Activated naive CD4-positive, alpha-beta T cell treated with anti-CD3 and anti-CD28 coated beads, Interleukin-2, amount 50 U/mL, for 72 hours (primary cell): ENCODE data around the gene KRT82. TPM values are rescaled to one million over a fixed set of nuclear protein-coding genes. Genes with fewer than 3 reads are reported as not detected.
A peak's percentile ranks its signal among the peaks of the same experiment; 100 is the strongest.

Experiments used
- ATAC-seq, 2 donors: fragments of 150-1000 bp; cut with Tn5 transposase; 2 replicates each; pipeline ENCODE4 v1.10.0; 2021; ENCODE audit warnings: mild to moderate bottlenecking in 2 of 2, moderate library complexity in 2 of 2
- DNase-seq, 2 donors: peaks; one replicate each; pipeline ENCODE4 v3.0.0; 2021 to 2022; ENCODE audit warnings: low spot score in 2 of 2
- H3K27ac Mint-ChIP-seq, 2 donors: one replicate each; pipeline ENCODE4 v1.8.0; 2022; ENCODE audit warnings: mild to moderate bottlenecking in 2 of 2, mixed read lengths in 2 of 2
- H3K36me3 Mint-ChIP-seq, 2 donors: one replicate each; pipeline ENCODE4 v1.8.0; 2022; ENCODE audit warnings: mixed read lengths in 2 of 2
- H3K9me3 Mint-ChIP-seq, 2 donors: one replicate each; pipeline ENCODE4 v1.8.0; 2022; ENCODE audit warnings: mixed read lengths in 2 of 2
- total RNA-seq, 2 donors: library from RNA; stranded (reverse); gene quantifications; one replicate each; pipeline ENCODE4 v1.2.3, GENCODE V29; 2022

Gene KRT82
- total RNA-seq, 2 donors from 2014 or later, result not detected

GRCh38 chr12:52401526-52401925 lies 4.6 kb downstream of the KRT82 start:
- DNase-seq (no peak), ATAC-seq (no peak)
- Mint-ChIP-seq H3K36me3 (no peaks in the 10 kb centered on the region), H3K9me3 (no peaks in the 10 kb centered on the region), H3K27ac (no peak overlapping the region)

- ATAC-seq, result no peak
- H3K9me3 Mint-ChIP-seq, result no peaks in the 10 kb centered on the region
- H3K36me3 Mint-ChIP-seq, result no peaks in the 10 kb centered on the region
- H3K27ac Mint-ChIP-seq, result no peak overlapping the region
- no peak for DNase-seq
Measured at GRCh38 chr12:52400906-52401305, 5.2 kb downstream of the KRT82 start.

- no peaks in the 10 kb centered on the region for H3K9me3 Mint-ChIP-seq
- no peak for ATAC-seq
- peak overlapping the region in 1 of 2 donors; percentile 40 for H3K27ac Mint-ChIP-seq
- H3K36me3 Mint-ChIP-seq, result no peaks in the 10 kb centered on the region
- DNase-seq, result no peak
Measured at GRCh38 chr12:52399756-52400155, 6.4 kb downstream of the KRT82 start.

GRCh38 chr12:52398176-52398575 lies 8.0 kb downstream of the KRT82 start:
- Mint-ChIP-seq H3K27ac (no peak overlapping the region), H3K36me3 (no peaks in the 10 kb centered on the region), H3K9me3 (no peaks in the 10 kb centered on the region)
- ATAC-seq (no peak), DNase-seq (no peak)

GRCh38 chr12:52396656-52397055 lies 9.5 kb downstream of the KRT82 start:
- no peak for ATAC-seq
- H3K27ac Mint-ChIP-seq, result no peak overlapping the region
- H3K9me3 Mint-ChIP-seq, result no peaks in the 10 kb centered on the region
- no peaks in the 10 kb centered on the region for H3K36me3 Mint-ChIP-seq
- no peak for DNase-seq

- no peak for DNase-seq
- Mint-ChIP-seq H3K27ac (no peak overlapping the region), H3K9me3 (no peaks in the 10 kb centered on the region), H3K36me3 (no peaks in the 10 kb centered on the region)
- peak in 1 of 2 donors; percentile 66 for ATAC-seq
Measured at GRCh38 chr12:52395761-52396434, 10.2 kb downstream of the KRT82 start.

GRCh38 chr12:52394836-52395405 lies 11.2 kb downstream of the KRT82 start:
- H3K36me3 Mint-ChIP-seq, result no peaks in the 10 kb centered on the region
- no peak overlapping the region for H3K27ac Mint-ChIP-seq
- no peaks in the 10 kb centered on the region for H3K9me3 Mint-ChIP-seq
- ATAC-seq (no peak), DNase-seq (no peak)

GRCh38 chr12:52392465-52393007 lies 13.6 kb downstream of the KRT82 start:
- Mint-ChIP-seq H3K9me3 (no peaks in the 10 kb centered on the region), H3K27ac (no peak overlapping the region), H3K36me3 (no peaks in the 10 kb centered on the region)
- no peak for ATAC-seq
- DNase-seq, result no peak

GRCh38 chr12:52391618-52392002 lies 14.5 kb downstream of the KRT82 start:
- no peaks in the 10 kb centered on the region for H3K9me3 Mint-ChIP-seq
- no peak overlapping the region for H3K27ac Mint-ChIP-seq
- DNase-seq (no peak), ATAC-seq (no peak)
- H3K36me3 Mint-ChIP-seq, result no peaks in the 10 kb centered on the region

- H3K27ac Mint-ChIP-seq, result no peak overlapping the region
- H3K36me3 Mint-ChIP-seq, result no peaks in the 10 kb centered on the region
- ATAC-seq (no peak), DNase-seq (no peak)
- H3K9me3 Mint-ChIP-seq, result no peaks in the 10 kb centered on the region
Measured at GRCh38 chr12:52390739-52391617, 15.2 kb downstream of the KRT82 start.

- DNase-seq, result no peak
- no peak for ATAC-seq
- no peaks in the 10 kb centered on the region for H3K9me3 Mint-ChIP-seq
- no peaks in the 10 kb centered on the region for H3K36me3 Mint-ChIP-seq
- H3K27ac Mint-ChIP-seq, result no peak overlapping the region
Measured at GRCh38 chr12:52389313-52390207, 16.6 kb downstream of the KRT82 start.

GRCh38 chr12:52387859-52388258 lies 18.3 kb downstream of the KRT82 start:
- H3K27ac Mint-ChIP-seq, result no peak overlapping the region
- ATAC-seq, result no peak
- DNase-seq, result no peak
- H3K9me3 Mint-ChIP-seq, result no peaks in the 10 kb centered on the region
- H3K36me3 Mint-ChIP-seq, result no peaks in the 10 kb centered on the region

GRCh38 chr12:52385226-52385702 lies 20.9 kb downstream of the KRT82 start, which contains the start of gene KRT84:
Gene KRT84, minus strand, starts transcription at chr12:52385652. Its CDS starts 67 bp downstream, at chr12:52385585.
- Mint-ChIP-seq H3K9me3 (no peaks in the 10 kb centered on the region), H3K36me3 (no peaks in the 10 kb centered on the region), H3K27ac (no peak within 1 kb of the TSS)
- ATAC-seq (no peak), DNase-seq (no peak)

GRCh38 chr12:52383331-52383730 lies 22.8 kb downstream of the KRT82 start:
- Mint-ChIP-seq H3K9me3 (no peaks in the 10 kb centered on the region), H3K27ac (no peak overlapping the region), H3K36me3 (no peaks in the 10 kb centered on the region)
- no peak for ATAC-seq
- DNase-seq, result no peak

- Mint-ChIP-seq H3K27ac (peak overlapping the region in 1 of 2 donors; percentile 59), H3K9me3 (no peaks in the 10 kb centered on the region), H3K36me3 (no peaks in the 10 kb centered on the region)
- DNase-seq, result no peak
- ATAC-seq, result peak in 1 of 2 donors; percentile 63
Measured at GRCh38 chr12:52382854-52383253, 23.3 kb downstream of the KRT82 start.

GRCh38 chr12:52381206-52381605 lies 24.9 kb downstream of the KRT82 start:
- H3K9me3 Mint-ChIP-seq, result no peaks in the 10 kb centered on the region
- H3K36me3 Mint-ChIP-seq, result no peaks in the 10 kb centered on the region
- DNase-seq (no peak), ATAC-seq (no peak)
- peak overlapping the region in 1 of 2 donors; percentile 61 for H3K27ac Mint-ChIP-seq
